Dedifferentiated amniotic fluid mesenchymal stem cell (primary cell): ENCODE results near the gene CDH13.
A peak's percentile ranks its signal among the peaks of the same experiment; 100 is the strongest.

ENCODE experiments used
- DNase-seq: peaks from one replicate; pipeline ENCODE4 v3.0.0-alpha.2; 2016; ENCODE audit errors: extremely low spot score

The CDH13 gene

GRCh38 chr16:83348991-83349390 is 722.2 kb downstream of the CDH13 start:
- DNase-seq, result no peak

DNA sequence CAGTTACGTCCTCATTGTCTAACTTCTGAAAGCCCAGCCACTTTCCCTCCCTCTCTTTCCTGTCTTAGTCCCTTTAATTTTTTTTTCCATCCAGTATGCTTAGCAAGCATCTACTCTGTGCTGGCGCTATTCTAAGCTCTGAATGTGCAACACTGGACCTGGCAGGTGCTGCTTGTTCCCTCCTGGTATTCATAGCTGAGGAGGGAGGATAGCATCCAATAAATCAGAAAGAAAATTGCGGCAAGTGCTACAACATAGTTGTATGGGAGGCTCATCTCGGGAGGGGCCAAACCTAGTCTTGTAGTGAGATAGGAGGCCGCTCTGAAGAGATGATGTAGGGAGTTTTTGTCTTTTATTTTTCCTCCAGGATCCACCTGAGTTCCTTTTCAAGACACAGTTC is 723.7 kb downstream of the CDH13 start:
- DNase-seq, result no peak

- DNase-seq, result no peak
Observed at GRCh38 chr16:83351846-83352245, 725.1 kb downstream of the CDH13 start.

DNA sequence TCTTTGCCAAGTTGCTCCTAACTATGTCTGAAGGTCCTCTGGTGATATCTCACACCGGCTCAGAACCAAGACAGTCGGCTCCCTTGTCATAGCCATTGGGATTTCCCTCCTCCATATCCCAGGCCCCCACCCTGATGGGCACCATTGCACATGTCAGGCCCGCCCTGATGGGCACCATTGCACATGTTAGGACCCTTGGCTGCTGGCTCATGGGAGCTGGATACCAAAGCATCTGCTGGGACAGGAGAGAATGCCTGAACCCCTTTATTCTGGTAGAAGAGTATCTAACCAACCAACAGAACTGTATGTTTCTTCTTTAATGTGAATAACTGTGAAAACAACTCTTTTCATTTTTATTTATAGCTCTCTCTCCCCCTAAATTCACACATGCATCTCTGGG is 726.5 kb downstream of the CDH13 start:
- no peak for DNase-seq

- no peak for DNase-seq
Observed at GRCh38 chr16:83354015-83354414, 727.2 kb downstream of the CDH13 start.

- no peak for DNase-seq
Observed at GRCh38 chr16:83355570-83356218, 728.9 kb downstream of the CDH13 start.

DNA sequence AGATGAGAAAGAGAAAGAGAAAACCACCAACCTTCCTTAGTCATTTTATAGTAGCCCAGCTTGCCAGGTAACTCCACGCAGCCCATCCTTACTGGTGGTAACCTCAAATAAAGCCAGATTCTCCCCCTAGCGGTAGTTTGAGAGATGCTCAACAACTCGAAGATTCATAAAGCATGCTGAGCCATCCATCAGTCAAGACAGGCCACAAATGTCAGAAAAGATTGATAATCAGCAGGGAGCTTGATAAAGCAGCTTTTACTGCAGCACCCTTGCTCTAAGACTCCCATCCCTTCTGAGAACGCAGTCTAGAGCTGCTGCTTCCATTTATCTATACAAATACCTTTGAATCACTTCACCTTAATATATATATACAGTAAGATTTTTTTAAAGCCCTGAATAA is 729.5 kb downstream of the CDH13 start:
- DNase-seq, result peak; percentile 25

DNA sequence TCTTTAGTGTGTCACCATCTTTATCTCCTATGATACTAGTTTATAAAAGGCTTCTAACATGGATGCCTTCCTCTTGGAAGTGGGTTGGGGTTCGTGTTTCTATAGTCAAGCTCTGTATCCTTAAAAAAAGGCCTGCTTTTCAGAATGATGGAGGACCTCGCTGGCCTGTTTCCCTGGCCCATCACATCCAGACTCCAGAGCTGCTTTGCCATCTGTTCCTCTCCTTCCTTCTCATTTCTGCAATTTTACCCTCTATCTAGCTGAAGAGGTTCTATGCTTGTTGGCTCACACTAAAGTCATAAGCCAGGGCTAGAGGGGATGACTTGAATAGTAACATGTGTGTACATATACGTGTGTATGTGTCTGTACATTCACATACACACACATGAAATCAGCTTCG is 730.2 kb downstream of the CDH13 start:
- no peak for DNase-seq

- no peak for DNase-seq
Observed at GRCh38 chr16:83363521-83363920, 736.8 kb downstream of the CDH13 start.

GRCh38 chr16:83365166-83365565 is 738.4 kb downstream of the CDH13 start:
- no peak for DNase-seq

- DNase-seq, result no peak
Observed at GRCh38 chr16:83366228-83366627, 739.5 kb downstream of the CDH13 start.

- DNase-seq, result no peak
Observed at GRCh38 chr16:83374979-83375378, 748.2 kb downstream of the CDH13 start.

DNA sequence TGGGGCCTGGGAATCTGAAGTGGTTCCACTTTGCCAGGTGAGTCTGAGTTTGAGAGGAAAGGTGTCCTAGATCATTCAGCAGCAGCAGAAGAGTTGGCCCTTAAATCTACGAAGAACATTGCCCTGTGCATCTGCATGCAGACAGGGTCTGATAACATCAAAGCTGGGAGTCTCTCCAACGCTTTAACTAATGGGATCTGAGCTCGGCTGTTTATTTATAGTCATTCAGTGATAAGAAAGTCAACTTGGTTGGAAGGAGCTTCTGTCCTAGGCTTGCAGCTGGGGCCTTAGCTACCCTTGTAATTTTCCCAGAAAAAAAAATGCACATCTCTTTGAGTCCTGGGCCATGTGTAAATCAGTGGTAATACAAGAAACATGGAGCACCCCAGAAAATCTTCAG is 763.0 kb downstream of the CDH13 start:
- DNase-seq, result no peak

DNA sequence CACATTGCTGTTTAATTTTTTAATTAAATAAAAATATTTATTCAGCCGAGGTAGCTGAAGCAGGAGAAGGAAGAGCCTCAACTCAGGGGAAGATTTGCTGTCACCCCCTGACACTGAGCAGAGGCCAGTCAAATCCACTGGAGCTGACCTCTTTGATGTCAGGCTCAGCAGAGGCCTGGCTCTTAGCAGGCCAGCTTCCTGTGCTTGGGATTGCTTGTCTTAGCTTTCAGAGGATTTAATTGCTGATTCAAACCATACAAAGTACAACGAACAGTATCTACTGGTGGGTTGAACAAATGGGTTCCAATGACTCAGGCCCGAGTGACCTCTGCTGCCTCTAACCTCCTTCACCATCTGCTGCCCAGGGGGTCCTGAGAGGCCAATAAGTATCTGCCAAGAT is 764.0 kb downstream of the CDH13 start:
- DNase-seq, result no peak

DNA sequence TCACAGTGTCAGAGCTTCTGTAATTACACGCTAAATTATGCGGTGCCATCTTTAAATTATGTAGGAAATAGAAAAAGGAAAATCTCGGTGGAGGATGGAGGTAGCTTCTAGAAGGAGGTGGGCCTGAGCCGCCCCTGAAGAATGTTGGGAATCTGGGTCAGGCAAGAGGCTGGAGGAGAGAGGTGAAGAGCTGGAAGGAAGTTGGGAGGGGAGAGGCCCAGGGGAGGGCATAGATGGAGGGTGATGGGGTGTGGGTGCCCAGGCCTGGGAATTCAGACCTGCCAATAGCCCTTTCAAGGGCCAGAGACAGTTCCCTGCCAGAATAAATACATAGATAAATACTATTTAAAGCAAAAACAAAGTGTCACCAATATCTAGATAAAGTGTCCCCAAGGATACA is 766.0 kb downstream of the CDH13 start:
- no peak for DNase-seq

GRCh38 chr16:83393196-83393981 is 766.6 kb downstream of the CDH13 start:
- DNase-seq, result no peak

DNA sequence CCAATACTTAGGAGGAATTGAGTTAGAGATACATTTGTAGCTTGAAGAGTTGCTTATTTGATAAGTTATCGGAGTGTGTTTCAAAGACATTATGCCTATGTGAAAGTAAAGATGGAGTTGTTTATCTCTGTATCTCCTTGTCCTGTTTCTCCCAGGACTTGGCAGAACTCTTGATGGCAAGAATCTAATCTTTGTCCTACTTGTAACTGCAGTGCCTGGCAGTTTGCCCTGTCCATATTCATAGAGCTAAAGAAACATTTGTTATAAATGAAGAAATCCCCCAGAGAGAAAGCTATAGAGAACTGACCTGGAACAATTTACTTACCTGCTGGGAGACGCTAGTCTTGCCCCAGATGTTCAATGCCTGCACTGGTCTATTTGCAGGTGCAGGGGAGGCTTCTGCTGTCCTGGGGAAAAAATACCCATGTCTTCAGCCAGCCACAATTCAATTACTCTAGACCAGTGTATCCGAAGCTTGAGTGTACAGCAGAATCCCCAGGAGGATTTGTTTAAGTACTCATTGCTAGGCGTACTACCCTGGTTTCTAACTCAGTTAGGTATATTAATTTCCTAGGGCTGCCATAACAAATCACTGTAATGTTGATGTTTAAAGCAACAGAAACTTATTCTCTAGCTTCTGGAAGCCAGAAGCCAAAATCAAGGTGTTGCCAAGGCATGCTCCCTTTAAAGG is 771.0 kb downstream of the CDH13 start:
- no peak for DNase-seq

- no peak for DNase-seq
Observed at GRCh38 chr16:83400234-83400633, 773.5 kb downstream of the CDH13 start.

GRCh38 chr16:83402160-83402814 is 775.5 kb downstream of the CDH13 start:
- no peak for DNase-seq

- DNase-seq, result no peak
Observed at GRCh38 chr16:83402967-83403366, 776.2 kb downstream of the CDH13 start.

- DNase-seq, result peak; percentile 22
Observed at GRCh38 chr16:83403761-83404160, 777.0 kb downstream of the CDH13 start.

DNA sequence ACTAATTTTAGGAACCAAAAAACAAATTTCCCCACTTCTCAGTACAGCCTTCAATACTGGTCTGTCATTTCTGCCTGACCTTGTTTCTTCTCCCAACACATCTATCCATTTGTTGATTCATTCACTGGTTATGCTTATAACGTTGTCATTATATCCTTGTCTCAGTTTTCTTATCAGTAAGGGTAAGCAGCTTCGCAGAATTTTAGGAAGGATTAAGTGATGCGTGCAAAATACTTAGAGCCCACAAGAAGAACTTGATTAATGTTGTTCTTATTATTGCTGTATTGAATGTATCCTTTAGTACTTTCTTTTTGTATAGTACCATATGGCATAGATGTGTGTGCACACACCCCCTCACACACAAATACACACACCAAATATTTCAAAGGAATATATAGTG is 777.5 kb downstream of the CDH13 start:
- no peak for DNase-seq
